HK-2 (cell line): ENCODE results near the gene TRAPPC8.

ENCODE experiments used
- DNase-seq: peaks from one replicate; pipeline ENCODE4 v3.0.0-alpha.2; 2018; ENCODE audit not compliant: unreplicated experiment

Gene TRAPPC8

DNA sequence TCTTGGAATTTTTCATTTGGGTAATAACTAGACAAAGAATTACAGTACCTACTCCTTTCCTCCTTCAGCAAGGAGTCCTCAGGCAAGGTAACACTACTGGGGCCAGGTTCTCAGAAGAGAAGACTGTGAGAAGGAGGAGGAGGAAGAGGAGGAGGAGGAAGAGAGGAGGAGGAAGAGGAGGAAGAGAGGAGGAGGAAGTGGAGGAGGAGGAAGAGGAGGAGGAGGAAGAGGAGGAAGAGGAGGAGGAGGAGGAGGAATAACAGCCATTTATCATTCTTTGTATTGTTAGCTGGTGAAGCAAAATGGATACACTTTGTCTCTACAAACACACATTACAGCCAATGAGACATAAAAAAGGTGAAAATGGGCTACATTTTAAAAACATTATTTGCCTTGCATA lies 149.4 kb downstream of the TRAPPC8 start:
- DNase-seq, result no peak

DNA sequence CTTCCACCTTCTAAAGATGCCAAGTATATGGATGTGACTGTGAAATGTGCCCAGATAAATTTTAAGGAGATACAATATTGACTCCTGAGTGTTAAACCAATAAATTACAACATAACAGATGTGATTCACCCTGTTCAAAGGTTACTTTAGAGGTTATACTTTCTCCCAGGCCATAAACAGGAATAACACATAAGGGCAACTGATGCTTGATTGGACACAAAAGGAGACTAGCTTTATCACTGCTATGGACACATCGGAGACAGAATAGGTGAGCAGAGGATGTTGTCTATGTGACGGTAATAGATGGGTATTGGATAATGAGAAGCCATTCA lies 150.4 kb downstream of the TRAPPC8 start:
- no peak for DNase-seq

DNA sequence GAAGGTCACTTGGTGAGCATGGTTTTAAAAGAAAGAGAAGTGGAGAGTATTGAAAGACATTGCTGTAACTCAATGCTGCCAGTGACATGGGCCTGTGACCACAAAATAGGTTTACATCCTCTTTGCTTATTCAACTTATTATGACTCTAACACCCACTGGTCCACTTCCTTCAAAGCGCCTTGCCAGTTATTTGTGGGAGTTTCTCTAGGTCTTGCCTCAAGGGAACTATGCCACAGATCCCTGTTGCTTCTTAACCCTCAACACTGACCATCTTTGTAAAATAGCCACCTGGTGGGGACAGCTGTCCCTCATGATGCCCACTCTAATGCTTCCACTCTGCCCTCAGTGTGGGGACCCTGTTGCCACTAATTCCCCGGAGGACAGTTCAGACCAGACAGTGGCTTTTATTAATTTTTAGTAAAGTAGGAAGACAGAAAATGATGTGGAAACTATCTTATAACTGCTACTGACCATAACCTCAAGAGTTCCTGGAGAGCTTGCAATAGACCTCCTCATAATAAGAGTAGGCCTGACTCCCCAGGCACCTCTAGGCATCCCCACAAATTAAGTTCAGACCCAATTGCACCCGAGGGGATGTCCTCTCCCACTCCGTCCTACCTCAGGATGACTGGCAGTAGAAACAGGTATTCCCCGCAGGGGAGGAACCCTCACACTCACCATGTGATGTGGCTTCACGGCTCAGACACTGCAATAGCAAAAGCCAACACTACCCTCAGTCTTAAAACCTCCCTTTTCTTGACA lies 150.9 kb downstream of the TRAPPC8 start:
- DNase-seq, result no peak

DNA sequence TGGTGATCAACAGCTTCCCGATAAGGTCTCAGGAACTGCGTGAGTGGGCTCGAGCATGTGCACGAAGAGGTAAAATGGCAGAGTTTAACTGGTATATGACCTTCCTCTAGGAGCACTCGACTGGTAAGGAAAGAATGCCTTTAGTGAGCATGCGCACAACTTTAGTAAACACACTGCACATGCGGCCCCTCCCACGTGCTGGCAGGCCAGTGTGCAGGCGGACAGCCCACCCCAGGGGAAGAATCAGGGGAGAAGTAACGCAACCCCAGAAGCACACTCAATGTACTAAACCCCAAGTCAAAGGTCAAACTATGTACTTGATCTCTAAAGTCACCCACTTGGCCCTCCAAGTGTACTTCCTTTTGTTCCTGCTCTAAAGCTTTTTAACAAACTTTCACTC lies 153.5 kb downstream of the TRAPPC8 start:
- DNase-seq, result no peak

DNA sequence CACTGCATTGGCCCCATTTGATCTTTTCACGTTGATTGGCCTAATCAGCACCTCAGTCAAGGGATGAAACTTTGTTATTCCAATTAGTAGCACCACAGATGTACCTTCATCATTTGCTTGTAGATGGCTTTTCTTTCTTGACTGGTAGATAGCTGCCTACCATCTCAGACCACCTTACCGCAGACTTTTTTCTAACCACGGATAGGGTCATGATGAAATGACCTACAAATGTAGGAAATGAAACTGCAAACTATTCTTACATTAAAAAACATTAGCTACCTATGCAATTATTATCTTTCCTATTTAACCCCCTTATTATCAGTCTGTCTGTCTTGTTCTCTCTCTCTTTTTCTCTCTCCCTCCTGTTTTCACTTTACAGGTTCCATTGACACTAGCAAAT lies 159.9 kb downstream of the TRAPPC8 start:
- DNase-seq, result no peak
